Mucosa of gallbladder (tissue), 1 donor: ENCODE data around the gene EHBP1. TPM values are rescaled to one million over a fixed set of nuclear protein-coding genes. Genes with fewer than 3 reads are reported as not detected.

ENCODE experiments used
- DNase-seq: peaks from one replicate; pipeline ENCODE4 v3.0.0-alpha.2; 2020; ENCODE audit warnings: low spot score
- total RNA-seq: library from RNA; stranded (reverse); gene quantifications from one replicate; pipeline ENCODE4 v1.2.1, GENCODE V29; 2021
- donor health status: DM: no; HTN: no; CAD: no.

The EHBP1 gene
- total RNA-seq, 1 donor from 2014 or later = 101 TPM

GRCh38 chr2:62958206-62958605 lies 252.7 kb downstream of the EHBP1 start:
- no peak for DNase-seq

GRCh38 chr2:62964050-62964449 lies 258.5 kb downstream of the EHBP1 start:
- no peak for DNase-seq

- DNase-seq = no peak
Measured at GRCh38 chr2:62964671-62965070, 259.2 kb downstream of the EHBP1 start.

- DNase-seq = no peak
Measured at GRCh38 chr2:62966991-62967390, 261.5 kb downstream of the EHBP1 start.

GRCh38 chr2:62968168-62968567 lies 262.7 kb downstream of the EHBP1 start:
- DNase-seq = no peak

- DNase-seq = no peak
Measured at GRCh38 chr2:62968668-62969067, 263.2 kb downstream of the EHBP1 start.

- no peak for DNase-seq
Measured at GRCh38 chr2:62971936-62972335, 266.4 kb downstream of the EHBP1 start.

GRCh38 chr2:62972601-62973000 lies 267.1 kb downstream of the EHBP1 start:
- DNase-seq = no peak

GRCh38 chr2:62974999-62975398 lies 269.5 kb downstream of the EHBP1 start:
- DNase-seq = no peak

GRCh38 chr2:62991605-62992004 lies 286.1 kb downstream of the EHBP1 start:
- DNase-seq = no peak

GRCh38 chr2:62992561-62992960 lies 287.0 kb downstream of the EHBP1 start:
- no peak for DNase-seq

GRCh38 chr2:62994206-62994605 lies 288.7 kb downstream of the EHBP1 start:
- DNase-seq = no peak

GRCh38 chr2:62996534-62997186 lies 291.1 kb downstream of the EHBP1 start:
- no peak for DNase-seq

- DNase-seq = no peak
Measured at GRCh38 chr2:62998949-62999348, 293.4 kb downstream of the EHBP1 start.

GRCh38 chr2:62999905-63000304 lies 294.4 kb downstream of the EHBP1 start:
- DNase-seq = peak; percentile 31

- DNase-seq = no peak
Measured at GRCh38 chr2:63000801-63001200, 295.3 kb downstream of the EHBP1 start.

- DNase-seq = no peak
Measured at GRCh38 chr2:63001576-63001975, 296.1 kb downstream of the EHBP1 start.

GRCh38 chr2:63003351-63003750 lies 297.8 kb downstream of the EHBP1 start:
- DNase-seq = no peak

- no peak for DNase-seq
Measured at GRCh38 chr2:63007813-63008458, 302.4 kb downstream of the EHBP1 start.

- DNase-seq = no peak
Measured at GRCh38 chr2:63008838-63009237, 303.3 kb downstream of the EHBP1 start.

- no peak for DNase-seq
Measured at GRCh38 chr2:63009490-63009889, 304.0 kb downstream of the EHBP1 start.

- no peak for DNase-seq
Measured at GRCh38 chr2:63012541-63012940, 307.0 kb downstream of the EHBP1 start.

GRCh38 chr2:63013438-63013837 lies 307.9 kb downstream of the EHBP1 start:
- no peak for DNase-seq

GRCh38 chr2:63015389-63015788 lies 309.9 kb downstream of the EHBP1 start:
- no peak for DNase-seq
